Esophagus squamous epithelium (tissue), 5 donors: Measurements from ENCODE around the gene SMARCA4. TPM values are rescaled to one million over a fixed set of nuclear protein-coding genes. Genes with fewer than 3 reads are reported as not detected.

Experiments
- DNase-seq: peaks from one replicate; lab custom pipeline; 2025; lab: John Stamatoyannopoulos, UW
- H3K27ac ChIP-seq, 4 donors: fragments of 200-600 bp; sonication (generic); one replicate each; pipeline ENCODE4 v1.5.1; 2016 to 2019; ENCODE audit warnings: mild to moderate bottlenecking in 1 of 4
- H3K27me3 ChIP-seq, 4 donors: fragments of 200-600 bp; sonication (generic); 1 replicate in 3 of 4; 2 replicates in 1 of 4; pipeline versions ENCODE4 v1.5.1 to v1.6.0; 2017 to 2021; ENCODE audit warnings: antibody characterized with exemption in 1 of 4
- H3K36me3 ChIP-seq, 3 donors: fragments of 200-600 bp; sonication (generic); one replicate each; pipeline ENCODE4 v1.5.1; 2016 to 2019
- H3K4me1 ChIP-seq, 3 donors: fragments of 200-600 bp; sonication (generic); one replicate each; pipeline ENCODE4 v1.5.1; 2017 to 2019
- H3K4me3 ChIP-seq, 4 donors: fragments of 200-600 bp; sonication (generic); 1 replicate in 3 of 4; 2 replicates in 1 of 4; pipeline ENCODE4 v1.5.1; 2016 to 2019; ENCODE audit warnings: mild to moderate bottlenecking in 2 of 4, moderate library complexity in 1 of 4
- H3K9me3 ChIP-seq, 3 donors: fragments of 200-600 bp; sonication (generic); one replicate each; pipeline ENCODE4 v1.5.1; 2016 to 2019
- POLR2A ChIP-seq, 4 donors: fragments of 450-650 bp; IDR thresholded peaks; one replicate each; pipeline ENCODE4 v1.6.1; 2017; ENCODE audit warnings: antibody characterized with exemption in 4 of 4, mild to moderate bottlenecking in 4 of 4, moderate library complexity in 3 of 4
- WGBS, 2 donors: methylation state at CpG; one replicate each; pipeline ENCODE4 v1.1.5; 2018; 5-methylcytosine and 5-hydroxymethylcytosine counted together
- intact Hi-C: fragments of 100-400 bp; cut with DNase I; formaldehyde crosslinking; loops from one replicate; pipeline ENCODE4 v1.15.0; 2022
- total RNA-seq, 4 donors: library from RNA; depleted of rRNA; stranded (reverse); fragments of >200 nt; gene quantifications; one replicate each; pipeline ENCODE4 v1.1.0, GENCODE V29; 2016
- TF ChIP-seq, protein P1 (sequence below), 6 experiments: fragments of 450-650 bp in 4 of 6; fragments of 200-600 bp in 2 of 6; sonication (generic) in 2 of 6; IDR thresholded peaks; one replicate each; pipeline ENCODE4 v1.5.1; 2016 to 2019; ENCODE audit warnings: antibody characterized with exemption in 6 of 6, mild to moderate bottlenecking in 4 of 6, moderate library complexity in 4 of 6
- donor health status: DM: yes; HTN: yes; CAD: no.

SMARCA4 gene
- total RNA-seq, 4 donors from 2014 or later, result 62.8 to 142 (median 93.4) TPM

DNA sequence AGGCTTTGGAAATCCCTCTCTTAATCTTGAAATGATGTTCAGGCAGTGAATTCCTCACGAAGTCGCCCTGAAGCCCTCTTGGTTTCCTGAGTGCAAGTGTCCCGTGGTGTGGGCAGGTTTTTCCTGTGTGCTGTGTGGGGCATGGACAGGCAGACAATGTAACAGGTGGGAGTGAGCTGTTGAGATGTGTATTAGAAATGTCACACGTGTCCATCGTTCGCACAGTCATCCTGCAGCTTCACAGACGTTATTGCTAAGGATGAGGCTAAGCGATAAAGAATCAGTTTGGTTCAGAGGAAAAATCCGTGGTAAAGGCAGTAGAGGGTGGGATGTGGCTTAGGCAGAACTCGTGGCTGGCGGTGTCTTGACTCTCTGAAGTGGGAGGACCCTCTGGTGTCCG, 51.7 kb downstream of the SMARCA4 start:
- H3K27me3 ChIP-seq, result no peaks in the 10 kb centered on the region
- WGBS, 2 donors, result 86 to 88% methylated on average over 12 of the region's 12 CpGs
- DNase-seq, result no peak
- TF ChIP-seq POLR2A (IDR thresholded peaks at IDR 0.05), result no peak
- TF ChIP-seq, protein P1, sequence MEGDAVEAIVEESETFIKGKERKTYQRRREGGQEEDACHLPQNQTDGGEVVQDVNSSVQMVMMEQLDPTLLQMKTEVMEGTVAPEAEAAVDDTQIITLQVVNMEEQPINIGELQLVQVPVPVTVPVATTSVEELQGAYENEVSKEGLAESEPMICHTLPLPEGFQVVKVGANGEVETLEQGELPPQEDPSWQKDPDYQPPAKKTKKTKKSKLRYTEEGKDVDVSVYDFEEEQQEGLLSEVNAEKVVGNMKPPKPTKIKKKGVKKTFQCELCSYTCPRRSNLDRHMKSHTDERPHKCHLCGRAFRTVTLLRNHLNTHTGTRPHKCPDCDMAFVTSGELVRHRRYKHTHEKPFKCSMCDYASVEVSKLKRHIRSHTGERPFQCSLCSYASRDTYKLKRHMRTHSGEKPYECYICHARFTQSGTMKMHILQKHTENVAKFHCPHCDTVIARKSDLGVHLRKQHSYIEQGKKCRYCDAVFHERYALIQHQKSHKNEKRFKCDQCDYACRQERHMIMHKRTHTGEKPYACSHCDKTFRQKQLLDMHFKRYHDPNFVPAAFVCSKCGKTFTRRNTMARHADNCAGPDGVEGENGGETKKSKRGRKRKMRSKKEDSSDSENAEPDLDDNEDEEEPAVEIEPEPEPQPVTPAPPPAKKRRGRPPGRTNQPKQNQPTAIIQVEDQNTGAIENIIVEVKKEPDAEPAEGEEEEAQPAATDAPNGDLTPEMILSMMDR (IDR thresholded peaks at IDR 0.05), result no peak
- H3K27ac ChIP-seq, result no peak overlapping the region
- no peaks in the 10 kb centered on the region for H3K9me3 ChIP-seq
- no peaks in the 10 kb centered on the region for H3K4me1 ChIP-seq
- H3K4me3 ChIP-seq, result no peak overlapping the region
- intact Hi-C loops, result no loop called here
- H3K36me3 ChIP-seq, result peaks cover 41 to 100% (median 64%) of the 10 kb centered on the region in 3 donors

DNA sequence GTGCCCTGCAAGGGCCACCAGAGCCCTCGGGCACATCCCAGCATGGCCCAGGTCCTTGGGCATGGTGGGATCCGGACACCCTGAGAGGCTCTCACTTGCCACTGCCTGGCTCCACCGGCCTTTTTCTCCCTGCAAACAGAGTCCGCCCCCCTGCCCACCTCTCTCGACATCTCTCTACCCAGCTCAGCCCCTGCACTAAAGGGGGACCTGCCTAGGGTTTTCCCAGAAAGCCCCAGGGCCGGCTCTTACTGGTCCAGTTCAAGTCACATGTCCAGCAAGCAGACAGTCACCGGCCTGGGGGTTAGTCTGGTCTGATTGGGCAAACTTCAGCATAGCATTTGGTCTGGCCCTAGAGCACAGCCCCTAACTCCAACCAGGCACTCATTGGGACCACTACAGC, 52.9 kb downstream of the SMARCA4 start:
- TF ChIP-seq, protein P1 (IDR thresholded peaks at IDR 0.05), result no peak
- no peak for TF ChIP-seq POLR2A (IDR thresholded peaks at IDR 0.05)

GRCh38 chr19:11014403-11014911, 53.6 kb downstream of the SMARCA4 start:
- Histone ChIP-seq H3K4me3 (no peak overlapping the region), H3K4me1 (no peaks in the 10 kb centered on the region), H3K27ac (no peak overlapping the region), H3K27me3 (no peaks in the 10 kb centered on the region), H3K9me3 (no peaks in the 10 kb centered on the region), H3K36me3 (peaks cover 52 to 100% (median 70%) of the 10 kb centered on the region in 3 donors)
- 91 to 93% methylated on average over 8 to 9 of the region's 12 CpGs for WGBS, 2 donors
- DNase-seq, result no peak
- intact Hi-C loops, result no loop called here
- TF ChIP-seq, protein P1 (IDR thresholded peaks at IDR 0.05), result no peak
- no peak for TF ChIP-seq POLR2A (IDR thresholded peaks at IDR 0.05)

More for the DNA sequence above, 52.9 kb downstream of the SMARCA4 start:
- 83 to 91% methylated on average over 5 of the region's 7 CpGs for WGBS, 2 donors
- H3K27ac ChIP-seq, result no peak overlapping the region
- H3K4me1 ChIP-seq, result no peaks in the 10 kb centered on the region
- DNase-seq, result no peak
- H3K4me3 ChIP-seq, result no peak overlapping the region
- peaks cover 47 to 100% (median 63%) of the 10 kb centered on the region in 3 donors for H3K36me3 ChIP-seq
- no peaks in the 10 kb centered on the region for H3K27me3 ChIP-seq
- intact Hi-C loops, result no loop called here
- H3K9me3 ChIP-seq, result no peaks in the 10 kb centered on the region

GRCh38 chr19:11016631-11017030, 55.8 kb downstream of the SMARCA4 start:
- WGBS, 2 donors, result 74 to 83% methylated on average over 5 of the region's 5 CpGs
- Histone ChIP-seq H3K36me3 (peaks cover 50 to 100% (median 78%) of the 10 kb centered on the region in 3 donors), H3K27ac (no peak overlapping the region), H3K27me3 (no peaks in the 10 kb centered on the region), H3K9me3 (no peaks in the 10 kb centered on the region), H3K4me3 (no peak overlapping the region), H3K4me1 (no peaks in the 10 kb centered on the region)
- no peak for DNase-seq
- TF ChIP-seq, protein P1 (IDR thresholded peaks at IDR 0.05), result no peak
- TF ChIP-seq POLR2A (IDR thresholded peaks at IDR 0.05), result no peak
- intact Hi-C loops, result no loop called here

DNA sequence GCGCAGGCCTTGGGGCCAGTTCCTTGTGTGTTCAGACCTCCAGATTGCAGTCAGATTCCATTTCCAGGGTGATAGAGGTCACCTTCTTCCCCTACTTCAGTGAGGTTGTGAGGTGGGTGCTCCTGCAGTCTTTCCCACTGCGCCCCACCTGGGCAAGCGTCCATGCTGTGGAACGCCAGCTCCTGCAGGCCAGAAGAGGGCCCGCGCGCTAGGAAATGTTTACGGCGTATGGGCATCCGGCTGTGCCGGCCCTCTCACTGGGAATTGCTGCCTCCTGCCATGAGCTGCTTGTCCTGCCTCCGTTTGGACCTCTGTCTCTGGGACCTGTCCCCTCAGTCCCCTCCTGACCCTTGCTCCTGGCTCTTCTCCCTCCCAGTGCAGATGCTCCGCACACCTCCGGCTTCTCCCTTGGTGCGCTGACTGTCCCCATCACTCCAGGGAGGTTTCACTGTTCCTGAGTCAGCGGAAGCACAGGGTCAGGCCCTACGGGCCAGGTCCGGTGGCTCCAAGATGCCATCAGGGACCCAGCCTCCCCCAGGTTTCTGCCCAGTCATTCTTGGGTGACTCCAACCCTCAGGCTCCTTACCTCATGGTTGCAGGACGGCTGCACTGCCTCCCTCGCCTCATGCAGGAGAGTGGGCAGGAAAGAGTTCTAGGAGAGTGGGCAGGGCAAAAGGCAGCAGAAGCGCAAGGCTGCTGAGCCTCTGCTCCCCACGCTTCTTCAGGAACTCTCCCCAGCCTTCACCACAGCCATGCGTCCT, 56.6 kb downstream of the SMARCA4 start:
- TF ChIP-seq, protein P1 (IDR thresholded peaks at IDR 0.05), result no peak
- TF ChIP-seq POLR2A (IDR thresholded peaks at IDR 0.05), result no peak
- H3K36me3 ChIP-seq, result peaks cover 55 to 100% (median 83%) of the 10 kb centered on the region in 3 donors
- intact Hi-C loops, result no loop called here
- no peak overlapping the region for H3K4me3 ChIP-seq
- no peaks in the 10 kb centered on the region for H3K27me3 ChIP-seq
- no peak for DNase-seq
- WGBS, 2 donors, result 92 to 98% methylated on average over 8 to 9 of the region's 23 CpGs
- no peaks in the 10 kb centered on the region for H3K9me3 ChIP-seq
- peak overlapping the region; percentile 21 to 61 (median 40) for H3K27ac ChIP-seq
- no peaks in the 10 kb centered on the region for H3K4me1 ChIP-seq
